ENCODE data around the gene MIPEP.

Gene MIPEP

DNA sequence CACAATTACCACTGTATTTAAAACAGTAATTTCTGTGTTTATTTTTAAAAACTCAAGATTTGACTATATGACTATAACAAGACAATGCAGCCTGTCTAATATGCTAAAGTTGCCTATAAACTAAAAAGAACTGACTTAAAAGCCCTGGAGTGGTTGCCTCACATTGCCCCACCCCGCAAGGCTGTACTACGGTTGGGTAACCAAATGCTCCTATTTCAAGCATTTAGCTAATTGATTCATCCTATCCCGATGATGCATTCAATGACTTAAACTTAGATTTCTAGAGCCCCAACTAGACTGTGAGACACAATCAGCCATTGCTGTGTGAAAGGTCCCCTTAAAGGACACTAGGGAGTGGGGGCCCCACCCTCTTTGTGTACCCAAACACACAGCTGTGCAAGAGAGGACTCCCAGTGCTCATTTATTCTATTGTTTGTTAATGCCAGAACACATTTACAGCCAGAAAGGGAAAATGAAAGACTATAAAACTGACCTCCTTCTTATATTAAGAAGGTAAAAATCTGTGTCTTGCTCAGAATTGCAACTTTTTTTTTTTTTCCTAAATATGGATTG lies 66.9 kb downstream of the MIPEP start:
- no peaks in the 10 kb centered on the region for H3K4me1 ChIP-seq (ENCODE audit: control insufficient read depth in 1 of 2, insufficient read depth in 1 of 2, low read depth in 1 of 2, low read length in 1 of 2)
- no peaks in the 10 kb centered on the region for H3K27me3 ChIP-seq
- H3K27ac ChIP-seq = no peak overlapping the region
- TF ChIP-seq, protein P1, sequence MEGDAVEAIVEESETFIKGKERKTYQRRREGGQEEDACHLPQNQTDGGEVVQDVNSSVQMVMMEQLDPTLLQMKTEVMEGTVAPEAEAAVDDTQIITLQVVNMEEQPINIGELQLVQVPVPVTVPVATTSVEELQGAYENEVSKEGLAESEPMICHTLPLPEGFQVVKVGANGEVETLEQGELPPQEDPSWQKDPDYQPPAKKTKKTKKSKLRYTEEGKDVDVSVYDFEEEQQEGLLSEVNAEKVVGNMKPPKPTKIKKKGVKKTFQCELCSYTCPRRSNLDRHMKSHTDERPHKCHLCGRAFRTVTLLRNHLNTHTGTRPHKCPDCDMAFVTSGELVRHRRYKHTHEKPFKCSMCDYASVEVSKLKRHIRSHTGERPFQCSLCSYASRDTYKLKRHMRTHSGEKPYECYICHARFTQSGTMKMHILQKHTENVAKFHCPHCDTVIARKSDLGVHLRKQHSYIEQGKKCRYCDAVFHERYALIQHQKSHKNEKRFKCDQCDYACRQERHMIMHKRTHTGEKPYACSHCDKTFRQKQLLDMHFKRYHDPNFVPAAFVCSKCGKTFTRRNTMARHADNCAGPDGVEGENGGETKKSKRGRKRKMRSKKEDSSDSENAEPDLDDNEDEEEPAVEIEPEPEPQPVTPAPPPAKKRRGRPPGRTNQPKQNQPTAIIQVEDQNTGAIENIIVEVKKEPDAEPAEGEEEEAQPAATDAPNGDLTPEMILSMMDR (IDR thresholded peaks at IDR 0.05) = no peak
- no peaks in the 10 kb centered on the region for H3K36me3 ChIP-seq
- no peak overlapping the region for H3K4me3 ChIP-seq (ENCODE audit: low read depth in 1 of 2, low read length in 1 of 2)
- no peaks in the 10 kb centered on the region for H3K9me3 ChIP-seq

DNA sequence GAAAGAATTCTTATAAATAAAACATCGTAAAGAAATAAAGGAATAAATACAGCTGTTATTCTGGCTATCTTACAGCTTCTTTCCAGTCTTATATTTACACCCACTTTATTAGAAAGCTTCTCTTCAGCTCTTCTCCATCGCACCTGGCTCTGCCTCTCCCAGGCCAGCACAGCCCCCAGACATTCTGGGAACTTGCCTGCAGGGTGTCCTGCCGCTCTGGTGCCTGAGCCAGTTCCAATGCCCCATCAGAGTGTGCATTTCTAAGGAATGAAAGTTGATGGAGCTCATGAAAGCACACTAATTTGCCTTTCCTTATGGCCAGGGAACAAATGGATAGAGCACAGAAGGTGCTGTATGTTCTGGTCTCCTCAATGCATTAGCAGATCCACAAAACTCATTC lies 68.7 kb downstream of the MIPEP start:
- Histone ChIP-seq H3K27me3 (no peaks in the 10 kb centered on the region), H3K27ac (no peak overlapping the region), H3K9me3 (no peaks in the 10 kb centered on the region), H3K36me3 (no peaks in the 10 kb centered on the region), H3K4me1 (ENCODE audit: control insufficient read depth in 1 of 2, insufficient read depth in 1 of 2, low read depth in 1 of 2, low read length in 1 of 2) (no peaks in the 10 kb centered on the region), H3K4me3 (ENCODE audit: low read depth in 1 of 2, low read length in 1 of 2) (no peak overlapping the region)
- TF ChIP-seq, protein P1 (IDR thresholded peaks at IDR 0.05) = no peak

DNA sequence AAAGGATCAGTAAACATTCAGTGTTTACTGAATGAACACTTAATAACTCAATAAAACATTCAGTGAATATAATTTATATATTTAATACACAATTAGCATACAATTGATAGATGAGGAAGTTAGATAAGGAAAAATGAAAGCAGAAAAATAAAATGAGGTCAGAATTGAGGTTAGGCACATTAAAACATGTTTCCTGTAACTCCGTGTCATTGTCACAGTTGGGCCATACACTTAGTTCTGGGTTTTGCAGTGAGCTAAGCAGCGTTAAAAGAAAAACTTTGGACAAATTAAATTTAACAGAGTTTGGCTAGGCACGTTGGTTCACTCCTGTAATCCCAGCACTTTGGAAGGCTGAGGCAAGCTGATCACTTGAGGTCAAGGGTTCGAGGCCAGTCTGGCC lies 71.4 kb downstream of the MIPEP start:
- TF ChIP-seq, protein P1 (IDR thresholded peaks at IDR 0.05) = no peak

DNA sequence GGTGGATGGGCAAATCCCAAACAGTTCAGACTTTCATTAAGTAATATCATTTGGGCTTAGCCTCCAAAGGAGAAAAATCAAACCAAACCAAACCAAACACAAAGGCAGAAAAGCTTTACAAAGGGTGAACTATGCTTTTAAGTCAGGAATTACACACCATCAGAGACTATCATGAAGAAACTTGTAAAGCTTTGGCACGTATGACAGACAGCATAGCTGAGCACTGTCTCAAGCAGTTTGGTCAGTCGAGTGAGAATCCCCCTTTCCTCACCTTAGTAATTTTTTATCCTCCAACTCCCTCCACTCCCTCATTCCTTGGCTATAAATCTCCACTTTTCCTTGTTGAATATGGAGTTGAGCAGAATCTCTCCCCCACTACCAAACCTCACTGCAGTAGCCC lies 72.1 kb downstream of the MIPEP start:
- Histone ChIP-seq H3K27me3 (no peaks in the 10 kb centered on the region), H3K36me3 (no peaks in the 10 kb centered on the region), H3K4me1 (ENCODE audit: control insufficient read depth in 1 of 2, insufficient read depth in 1 of 2, low read depth in 1 of 2, low read length in 1 of 2) (no peaks in the 10 kb centered on the region), H3K4me3 (ENCODE audit: low read depth in 1 of 2, low read length in 1 of 2) (no peak overlapping the region), H3K9me3 (no peaks in the 10 kb centered on the region), H3K27ac (no peak overlapping the region)
- TF ChIP-seq, protein P1 (IDR thresholded peaks at IDR 0.05) = no peak

More for the DNA sequence above, 71.4 kb downstream of the MIPEP start:
- H3K9me3 ChIP-seq = no peaks in the 10 kb centered on the region
- H3K36me3 ChIP-seq = no peaks in the 10 kb centered on the region
- no peak overlapping the region for H3K27ac ChIP-seq
- H3K27me3 ChIP-seq = no peaks in the 10 kb centered on the region
- no peaks in the 10 kb centered on the region for H3K4me1 ChIP-seq (ENCODE audit: control insufficient read depth in 1 of 2, insufficient read depth in 1 of 2, low read depth in 1 of 2, low read length in 1 of 2)
- no peak overlapping the region for H3K4me3 ChIP-seq (ENCODE audit: low read depth in 1 of 2, low read length in 1 of 2)

DNA sequence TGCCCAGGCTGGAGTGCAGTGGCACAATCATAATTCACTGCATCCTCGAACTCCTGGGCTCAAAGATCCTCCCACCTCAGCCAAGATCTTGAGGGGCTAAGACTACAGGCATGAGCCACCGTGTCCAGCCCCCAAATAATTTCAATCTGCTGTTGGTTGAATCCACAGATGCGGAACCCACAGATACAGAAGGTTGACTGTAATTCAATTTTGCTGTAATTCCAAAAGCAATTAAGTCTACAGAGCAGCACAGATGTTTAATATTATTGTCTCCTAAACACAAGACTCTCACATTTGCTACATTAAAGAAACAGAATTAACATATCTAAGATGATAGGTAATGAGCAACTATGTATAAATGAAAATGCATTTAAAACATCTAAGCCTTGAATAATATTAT lies 75.6 kb downstream of the MIPEP start:
- no peaks in the 10 kb centered on the region for H3K27me3 ChIP-seq

More for the DNA sequence above, 75.6 kb downstream of the MIPEP start:
- no peaks in the 10 kb centered on the region for H3K9me3 ChIP-seq
- no peak overlapping the region for H3K27ac ChIP-seq
- H3K4me1 ChIP-seq (ENCODE audit: control insufficient read depth in 1 of 2, insufficient read depth in 1 of 2, low read depth in 1 of 2, low read length in 1 of 2) = no peaks in the 10 kb centered on the region
- H3K36me3 ChIP-seq = no peaks in the 10 kb centered on the region
- H3K4me3 ChIP-seq (ENCODE audit: low read depth in 1 of 2, low read length in 1 of 2) = no peak overlapping the region
- TF ChIP-seq, protein P1 (IDR thresholded peaks at IDR 0.05) = no peak
